ENCODE measurements around the gene PLCD3. TPM values are rescaled to one million over a fixed set of nuclear protein-coding genes. Genes with fewer than 3 reads are reported as not detected.
A peak's percentile ranks its signal among the peaks of the same experiment; 100 is the strongest.

The PLCD3 gene
- total and polyA plus RNA-seq, 2 of the 13 experiments (the other 11 are each of a cell fraction or from before 2014, with no cell fraction given), result 11.3 to 39.1 TPM

- TF ChIP-seq CCDC6 (CRISPR knock-in tag; IDR thresholded peaks at IDR 0.05) (no peak), ZFP37 (CRISPR knock-in tag; IDR thresholded peaks at IDR 0.05; ENCODE audit: borderline replicate concordance) (no peak), ZNF496 (CRISPR knock-in tag; IDR thresholded peaks at IDR 0.05; ENCODE audit: insufficient replicate concordance) (no peak), FOXC1 (CRISPR knock-in tag; IDR thresholded peaks at IDR 0.05; ENCODE audit: borderline replicate concordance) (no peak), ZNF17 (CRISPR knock-in tag; IDR thresholded peaks at IDR 0.05) (no peak), ZNF577 (CRISPR knock-in tag; IDR thresholded peaks at IDR 0.05; ENCODE audit: borderline replicate concordance, low read depth) (no peak), FOXP1 (IDR thresholded peaks at IDR 0.05) (no peak), FOXP1 (CRISPR knock-in tag; IDR thresholded peaks at IDR 0.05) (peak; percentile 46; the same call in 1 of the 2 replicates), ZNF572 (CRISPR knock-in tag; IDR thresholded peaks at IDR 0.05) (no peak), ARID5B (CRISPR knock-in tag; IDR thresholded peaks at IDR 0.05) (no peak), ZNF335 (CRISPR knock-in tag; IDR thresholded peaks at IDR 0.05) (no peak), MBD4 (IDR thresholded peaks at IDR 0.05; ENCODE audit: borderline replicate concordance, low read length) (no peak), ZFAT (CRISPR knock-in tag; conservative IDR thresholded peaks at IDR 0.05) (no peak), GPN1 (CRISPR knock-in tag; IDR thresholded peaks at IDR 0.05; ENCODE audit: borderline replicate concordance) (no peak), RAD21 (CRISPR knock-in tag; IDR thresholded peaks at IDR 0.05) (no peak), HNRNPLL (IDR thresholded peaks at IDR 0.05; ENCODE audit: low read depth, low read length, poor library complexity, severe bottlenecking) (no peak), PATZ1 (CRISPR knock-in tag; IDR thresholded peaks at IDR 0.05) (no peak), THAP9 (CRISPR knock-in tag; IDR thresholded peaks at IDR 0.05; ENCODE audit: borderline replicate concordance) (no peak), ZNF639 (CRISPR knock-in tag; conservative IDR thresholded peaks at IDR 0.05) (no peak), KMT2B (CRISPR knock-in tag; IDR thresholded peaks at IDR 0.05) (no peak)
These were observed 45.3 kb downstream of the PLCD3 start (continued) for GRCh38 chr17:45086865-45087503.
